Measurements from ENCODE around the gene MAP2K4.

The MAP2K4 gene

DNA sequence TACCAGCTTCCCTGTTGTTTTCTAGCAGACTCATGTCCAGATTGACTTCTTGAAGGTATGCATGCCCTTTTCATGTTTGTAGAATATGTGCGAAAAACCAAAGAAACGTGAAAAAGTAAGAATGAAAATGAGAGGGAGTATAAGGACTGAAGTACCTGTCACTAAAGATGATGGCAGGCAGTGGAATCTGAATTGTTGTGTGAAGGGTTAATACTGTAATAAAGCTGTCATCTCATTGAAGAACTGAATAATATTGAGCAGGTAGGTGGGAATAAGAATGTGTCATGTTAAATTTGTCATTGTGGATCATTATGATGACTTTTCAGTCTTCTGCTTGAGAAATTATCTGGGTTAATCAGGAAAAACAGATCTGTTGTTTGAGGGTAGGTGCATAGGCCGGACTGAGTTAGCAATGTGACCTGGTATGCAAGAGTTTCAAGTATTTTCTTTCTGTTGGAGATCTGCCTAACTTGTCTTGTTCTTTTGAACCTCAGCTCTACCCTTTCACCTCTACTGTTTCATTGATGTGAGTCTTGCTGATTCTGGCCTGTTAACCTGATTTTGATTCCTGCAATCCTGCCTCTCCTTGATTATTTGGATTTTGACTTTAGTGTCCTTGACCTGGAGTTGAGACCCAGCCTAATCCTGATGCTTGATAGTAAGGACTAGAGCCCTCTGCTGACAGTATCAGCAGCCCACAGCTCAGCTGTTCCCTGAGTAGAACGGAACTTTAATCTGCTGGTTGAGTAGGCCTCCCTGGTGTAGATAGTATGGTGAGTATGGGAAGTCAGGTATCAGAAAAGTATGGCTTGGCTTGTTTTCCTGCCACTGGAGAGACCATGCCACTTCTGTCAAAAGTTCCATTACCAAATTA is 64.6 kb downstream of the MAP2K4 start:
- no peak for DNase-seq (ENCODE audit: low read depth)
- H3K4me3 ChIP-seq (ENCODE audit: low read length) = no peak overlapping the region
- TF ChIP-seq, protein P1, sequence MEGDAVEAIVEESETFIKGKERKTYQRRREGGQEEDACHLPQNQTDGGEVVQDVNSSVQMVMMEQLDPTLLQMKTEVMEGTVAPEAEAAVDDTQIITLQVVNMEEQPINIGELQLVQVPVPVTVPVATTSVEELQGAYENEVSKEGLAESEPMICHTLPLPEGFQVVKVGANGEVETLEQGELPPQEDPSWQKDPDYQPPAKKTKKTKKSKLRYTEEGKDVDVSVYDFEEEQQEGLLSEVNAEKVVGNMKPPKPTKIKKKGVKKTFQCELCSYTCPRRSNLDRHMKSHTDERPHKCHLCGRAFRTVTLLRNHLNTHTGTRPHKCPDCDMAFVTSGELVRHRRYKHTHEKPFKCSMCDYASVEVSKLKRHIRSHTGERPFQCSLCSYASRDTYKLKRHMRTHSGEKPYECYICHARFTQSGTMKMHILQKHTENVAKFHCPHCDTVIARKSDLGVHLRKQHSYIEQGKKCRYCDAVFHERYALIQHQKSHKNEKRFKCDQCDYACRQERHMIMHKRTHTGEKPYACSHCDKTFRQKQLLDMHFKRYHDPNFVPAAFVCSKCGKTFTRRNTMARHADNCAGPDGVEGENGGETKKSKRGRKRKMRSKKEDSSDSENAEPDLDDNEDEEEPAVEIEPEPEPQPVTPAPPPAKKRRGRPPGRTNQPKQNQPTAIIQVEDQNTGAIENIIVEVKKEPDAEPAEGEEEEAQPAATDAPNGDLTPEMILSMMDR (conservative IDR thresholded peaks at IDR 0.05; ENCODE audit: low read depth, low read length) = no peak

DNA sequence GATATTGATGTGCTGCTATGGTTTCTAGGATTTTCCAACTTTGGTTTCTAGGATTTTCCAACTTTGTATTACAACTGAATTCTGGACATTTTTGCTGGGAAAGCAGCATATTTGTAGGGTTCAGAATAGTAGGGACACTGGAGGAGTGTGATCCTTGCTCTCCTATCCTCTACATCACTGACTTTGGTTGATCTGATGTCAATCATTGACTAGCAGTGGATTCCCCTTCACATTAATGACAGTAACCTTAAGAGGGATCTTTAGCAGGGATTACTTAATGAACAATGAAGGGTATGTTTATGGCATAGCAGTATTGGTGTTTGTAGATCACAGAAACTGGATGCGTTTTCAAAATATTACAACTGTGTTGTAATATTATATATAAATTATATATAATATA is 67.4 kb downstream of the MAP2K4 start:
- H3K4me3 ChIP-seq (ENCODE audit: low read length) = no peak overlapping the region
- TF ChIP-seq, protein P1 (conservative IDR thresholded peaks at IDR 0.05; ENCODE audit: low read depth, low read length) = no peak

GRCh38 chr17:12089809-12090384 is 69.2 kb downstream of the MAP2K4 start:
- TF ChIP-seq, protein P1 (conservative IDR thresholded peaks at IDR 0.05; ENCODE audit: low read depth, low read length) = no peak
- H3K4me3 ChIP-seq (ENCODE audit: low read length) = no peak overlapping the region
- DNase-seq (ENCODE audit: low read depth) = peak; percentile 17

More for the DNA sequence above, 67.4 kb downstream of the MAP2K4 start:
- DNase-seq (ENCODE audit: low read depth) = no peak

DNA sequence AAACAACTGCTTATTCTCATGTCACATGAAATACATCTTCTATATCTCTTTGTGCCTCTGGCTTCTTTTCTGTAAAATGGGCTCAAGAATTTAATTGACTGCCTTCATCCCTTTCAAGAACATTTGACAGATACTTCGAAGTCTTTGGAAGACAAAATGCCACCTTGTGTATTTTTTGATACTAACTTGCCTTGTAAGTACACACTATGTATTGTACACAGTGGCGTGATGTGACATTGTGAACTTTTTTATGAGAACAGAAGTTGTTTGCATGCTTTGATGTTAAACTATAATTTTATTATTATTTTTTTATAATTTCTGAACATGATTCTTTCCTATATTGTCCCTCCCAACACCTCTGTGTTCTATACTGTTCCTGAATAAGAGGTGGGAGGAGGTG is 73.7 kb downstream of the MAP2K4 start:
- TF ChIP-seq, protein P1 (conservative IDR thresholded peaks at IDR 0.05; ENCODE audit: low read depth, low read length) = no peak
- no peak overlapping the region for H3K4me3 ChIP-seq (ENCODE audit: low read length)
- no peak for DNase-seq (ENCODE audit: low read depth)

DNA sequence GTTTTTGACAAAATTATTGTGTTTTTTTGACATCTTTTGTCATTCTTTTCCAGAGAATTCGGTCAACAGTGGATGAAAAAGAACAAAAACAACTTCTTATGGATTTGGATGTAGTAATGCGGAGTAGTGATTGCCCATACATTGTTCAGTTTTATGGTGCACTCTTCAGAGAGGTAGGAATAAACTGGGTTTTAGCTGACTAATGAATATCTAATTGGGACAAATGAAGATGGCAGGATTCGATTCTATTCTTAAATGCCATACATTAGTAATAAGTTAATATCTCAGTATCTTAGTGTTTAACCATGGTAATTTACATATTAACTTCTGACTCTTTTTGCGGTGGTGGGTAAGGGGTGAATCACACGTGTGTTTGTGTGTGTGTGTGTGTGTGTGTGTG is 74.8 kb downstream of the MAP2K4 start:
- DNase-seq (ENCODE audit: low read depth) = no peak

DNA sequence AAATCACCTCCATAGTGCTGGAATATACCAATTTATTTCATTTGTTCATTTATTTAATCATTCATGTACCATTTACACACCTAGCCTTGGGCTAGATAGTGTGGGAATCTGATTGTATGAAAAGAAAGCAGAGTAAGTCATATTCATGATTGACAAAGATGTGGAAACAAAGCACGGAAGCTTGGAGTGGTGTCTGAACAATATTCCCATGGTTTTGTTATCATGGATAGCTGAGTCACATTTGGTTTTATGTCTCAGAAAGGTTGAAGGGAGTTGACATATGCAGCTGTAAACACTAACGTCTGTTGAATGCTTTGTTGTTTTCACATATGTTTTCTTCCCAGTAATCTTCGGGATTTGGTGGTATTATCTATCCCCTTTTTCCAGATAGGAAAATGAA is 76.6 kb downstream of the MAP2K4 start:
- no peak overlapping the region for H3K4me3 ChIP-seq (ENCODE audit: low read length)
- no peak for DNase-seq (ENCODE audit: low read depth)
- TF ChIP-seq, protein P1 (conservative IDR thresholded peaks at IDR 0.05; ENCODE audit: low read depth, low read length) = no peak

More for the DNA sequence above, 74.8 kb downstream of the MAP2K4 start:
- H3K4me3 ChIP-seq (ENCODE audit: low read length) = no peak overlapping the region
- TF ChIP-seq, protein P1 (conservative IDR thresholded peaks at IDR 0.05; ENCODE audit: low read depth, low read length) = no peak

- no peak for DNase-seq (ENCODE audit: low read depth)
- TF ChIP-seq, protein P1 (conservative IDR thresholded peaks at IDR 0.05; ENCODE audit: low read depth, low read length) = no peak
- no peak overlapping the region for H3K4me3 ChIP-seq (ENCODE audit: low read length)
Observed at GRCh38 chr17:12098568-12098967, 77.9 kb downstream of the MAP2K4 start.
